BLaER1 (cell line): Measurements from ENCODE around the gene CCL24.
"Not testable (repeated sequence)": the region's sequence is repeated elsewhere in the genome, so short reads cannot be mapped to it uniquely, and the experiment has no call there.

Experiments used
- H3K27ac ChIP-seq: shearing (Covaris generic); formaldehyde crosslinking; 2 replicates; pipeline ENCODE4 v1.8.1; 2022
- H3K27me3 ChIP-seq: shearing (Covaris generic); formaldehyde crosslinking; 2 replicates; pipeline ENCODE4 v1.8.1; 2022
- H3K36me3 ChIP-seq: shearing (Covaris generic); formaldehyde crosslinking; 2 replicates; pipeline ENCODE4 v1.8.1; 2022
- H3K4me1 ChIP-seq: shearing (Covaris generic); formaldehyde crosslinking; 2 replicates; pipeline ENCODE4 v1.8.1; 2022
- H3K4me2 ChIP-seq: shearing (Covaris generic); formaldehyde crosslinking; 2 replicates; pipeline ENCODE4 v1.8.1; 2022
- H3K4me3 ChIP-seq: shearing (Covaris generic); formaldehyde crosslinking; 2 replicates; pipeline ENCODE4 v1.8.1; 2022
- H3K9ac ChIP-seq: shearing (Covaris generic); formaldehyde crosslinking; 2 replicates; pipeline ENCODE4 v1.8.1; 2022
- H3K9me3 ChIP-seq: shearing (Covaris generic); formaldehyde crosslinking; 2 replicates; pipeline ENCODE4 v1.8.1; 2022
- H4K20me1 ChIP-seq: shearing (Covaris generic); formaldehyde crosslinking; 2 replicates; pipeline ENCODE4 v1.8.1; 2022
- Cebpa-rat ChIP-seq: shearing (Covaris generic); IDR thresholded peaks from 2 replicates; pipeline ENCODE4 v1.8.1; 2022

The CCL24 gene

DNA sequence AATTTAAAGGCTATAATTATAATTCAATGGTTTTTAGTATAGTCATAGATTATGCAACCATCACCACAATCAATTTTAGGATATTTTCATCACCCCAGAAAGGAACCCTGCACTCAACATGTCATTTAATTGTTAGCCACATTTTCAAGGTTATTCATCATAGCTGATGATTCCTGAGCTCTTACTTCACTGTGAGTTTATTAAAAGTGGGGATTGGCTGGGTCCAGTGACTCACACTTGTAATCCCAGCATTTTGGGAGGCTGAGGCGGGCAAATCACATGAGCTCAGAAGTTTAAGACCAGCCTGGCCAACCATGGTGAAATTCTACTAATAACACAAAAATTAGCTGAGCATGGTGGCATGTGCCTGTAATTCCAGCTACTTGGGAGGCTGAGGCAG lies 42.4 kb downstream of the CCL24 start:
- H3K27me3 ChIP-seq = no peaks in the 10 kb centered on the region
- no peaks in the 10 kb centered on the region for H3K36me3 ChIP-seq
- no peak overlapping the region for H3K4me3 ChIP-seq
- H3K4me1 ChIP-seq = peaks cover 21% of the 10 kb centered on the region
- no peak overlapping the region for H3K27ac ChIP-seq
- H3K9ac ChIP-seq = no peak overlapping the region
- no peak for TF ChIP-seq Cebpa-rat
- H3K4me2 ChIP-seq = no peak overlapping the region
- H3K9me3 ChIP-seq = no peaks in the 10 kb centered on the region
- no peaks in the 10 kb centered on the region for H4K20me1 ChIP-seq

DNA sequence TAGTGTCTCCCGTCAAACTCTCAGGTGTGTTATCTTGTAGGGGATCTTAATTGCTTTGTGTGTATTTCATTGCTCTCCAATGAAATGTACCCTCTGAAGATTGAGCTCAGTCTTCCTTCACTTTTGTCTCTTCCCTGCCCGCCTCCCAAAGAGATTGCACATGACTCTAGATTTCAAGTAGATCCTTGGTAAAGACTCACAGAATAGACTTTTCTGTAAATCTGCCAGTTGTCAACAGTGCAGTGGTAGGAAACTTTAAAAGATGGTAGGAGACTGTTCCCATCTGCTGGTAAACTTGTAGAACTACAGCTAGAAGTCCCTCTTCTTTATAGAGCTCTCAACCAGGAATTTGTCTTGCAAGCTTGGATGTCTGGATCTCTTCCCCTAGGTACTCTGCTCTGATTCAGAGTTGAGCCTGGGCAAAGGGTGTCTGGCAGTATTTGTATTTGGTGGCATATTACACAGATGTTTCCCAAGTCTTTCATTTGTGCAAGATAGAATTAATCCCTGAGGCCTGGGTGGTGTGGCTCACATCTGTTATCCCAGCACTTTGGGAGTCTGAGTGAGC lies 51.2 kb downstream of the CCL24 start:
- H3K9ac ChIP-seq = no peak overlapping the region
- TF ChIP-seq Cebpa-rat = no peak
- no peaks in the 10 kb centered on the region for H4K20me1 ChIP-seq
- H3K27ac ChIP-seq = no peak overlapping the region
- no peak overlapping the region for H3K4me3 ChIP-seq
- H3K9me3 ChIP-seq = no peaks in the 10 kb centered on the region
- no peaks in the 10 kb centered on the region for H3K36me3 ChIP-seq
- H3K4me2 ChIP-seq = no peak overlapping the region
- H3K4me1 ChIP-seq = peaks cover 19% of the 10 kb centered on the region
- no peaks in the 10 kb centered on the region for H3K27me3 ChIP-seq

DNA sequence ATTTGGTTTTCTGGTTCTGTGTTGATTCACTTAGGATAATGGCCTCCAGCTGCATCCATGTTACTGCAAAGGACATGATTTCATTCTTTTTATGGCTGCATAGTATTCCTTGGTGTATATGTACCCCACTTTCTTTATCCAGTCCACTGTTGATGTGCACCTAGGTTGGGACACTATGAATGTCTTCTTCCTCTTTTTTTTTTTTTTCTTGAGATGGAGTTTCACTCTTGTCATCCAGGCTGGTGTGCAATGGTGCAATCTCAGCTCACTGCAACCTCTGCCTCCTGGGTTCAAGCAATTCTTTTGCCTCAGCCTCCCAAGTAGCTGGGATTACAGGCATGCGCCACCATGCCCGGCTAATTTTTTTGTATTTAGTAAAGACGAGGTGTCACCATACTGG lies 51.8 kb downstream of the CCL24 start:
- H3K4me2 ChIP-seq, H4K20me1 ChIP-seq, H3K9ac ChIP-seq, H3K27me3 ChIP-seq, H3K36me3 ChIP-seq, H3K4me3 ChIP-seq, H3K27ac ChIP-seq, H3K9me3 ChIP-seq: not testable (repeated sequence)
- H3K4me1 ChIP-seq = peaks cover 23% of the 10 kb centered on the region
